ENCODE results near the gene DENND1A.

DENND1A gene

GRCh38 chr9:123741214-123741613 is 188.7 kb downstream of the DENND1A start:
- Histone ChIP-seq H4K20me1 (ENCODE audit: low read depth, low read length) (no peaks in the 10 kb centered on the region), H3K36me3 (ENCODE audit: low read length) (no peaks in the 10 kb centered on the region), H3K9me3 (ENCODE audit: insufficient read depth, low read length) (no peaks in the 10 kb centered on the region), H3K4me2 (ENCODE audit: low read depth, low read length, poor library complexity, severe bottlenecking) (no peak overlapping the region), H3K27me3 (ENCODE audit: low read length) (no peaks in the 10 kb centered on the region), H3F3A (ENCODE audit: insufficient read depth) (no peaks in the 10 kb centered on the region), H2AFZ (ENCODE audit: low read depth, low read length, severe bottlenecking) (no peak overlapping the region), H3K79me2 (ENCODE audit: insufficient read depth, low read length) (no peaks in the 10 kb centered on the region), H3K27ac (ENCODE audit: low read depth, low read length) (no peak overlapping the region), H3K9ac (ENCODE audit: low read length) (no peak overlapping the region), H3K4me3 (ENCODE audit: insufficient read depth, low read length, poor library complexity, severe bottlenecking) (no peak overlapping the region), H3K9me2 (replicated peaks; ENCODE audit: insufficient read depth, low read length) (no peaks in the 10 kb centered on the region)
- TF ChIP-seq CTCF (IDR thresholded peaks at IDR 0.05; ENCODE audit: insufficient read depth, low read length, poor library complexity, severe bottlenecking) (no peak), EZH2phosphoT487 (conservative IDR thresholded peaks at IDR 0.05; ENCODE audit: low read length) (no peak)

- TF ChIP-seq CTCF (IDR thresholded peaks at IDR 0.05; ENCODE audit: insufficient read depth, low read length, poor library complexity, severe bottlenecking) = no peak
- Histone ChIP-seq H3K9me3 (ENCODE audit: insufficient read depth, low read length) (no peaks in the 10 kb centered on the region), H3K9ac (ENCODE audit: low read length) (no peak overlapping the region)
These were observed 190.0 kb downstream of the DENND1A start for GRCh38 chr9:123739902-123740301.

GRCh38 chr9:123739387-123739786 is 190.5 kb downstream of the DENND1A start:
- Histone ChIP-seq H2AFZ (ENCODE audit: low read depth, low read length, severe bottlenecking) (no peak overlapping the region), H3K4me2 (ENCODE audit: low read depth, low read length, poor library complexity, severe bottlenecking) (no peak overlapping the region), H3K27ac (ENCODE audit: low read depth, low read length) (no peak overlapping the region), H3K4me3 (ENCODE audit: insufficient read depth, low read length, poor library complexity, severe bottlenecking) (no peak overlapping the region), H3K9ac (ENCODE audit: low read length) (no peak overlapping the region), H4K20me1 (ENCODE audit: low read depth, low read length) (no peaks in the 10 kb centered on the region), H3K79me2 (ENCODE audit: insufficient read depth, low read length) (no peaks in the 10 kb centered on the region), H3F3A (ENCODE audit: insufficient read depth) (no peaks in the 10 kb centered on the region), H3K9me3 (ENCODE audit: insufficient read depth, low read length) (no peaks in the 10 kb centered on the region), H3K9me2 (replicated peaks; ENCODE audit: insufficient read depth, low read length) (no peaks in the 10 kb centered on the region), H3K36me3 (ENCODE audit: low read length) (no peaks in the 10 kb centered on the region), H3K27me3 (ENCODE audit: low read length) (no peaks in the 10 kb centered on the region)
- TF ChIP-seq EZH2phosphoT487 (conservative IDR thresholded peaks at IDR 0.05; ENCODE audit: low read length) (no peak), CTCF (IDR thresholded peaks at IDR 0.05; ENCODE audit: insufficient read depth, low read length, poor library complexity, severe bottlenecking) (no peak)

More at GRCh38 chr9:123739902-123740301, 190.0 kb downstream of the DENND1A start:
- Histone ChIP-seq H3F3A (ENCODE audit: insufficient read depth) (no peaks in the 10 kb centered on the region), H4K20me1 (ENCODE audit: low read depth, low read length) (no peaks in the 10 kb centered on the region), H3K27me3 (ENCODE audit: low read length) (no peaks in the 10 kb centered on the region), H3K79me2 (ENCODE audit: insufficient read depth, low read length) (no peaks in the 10 kb centered on the region), H3K4me3 (ENCODE audit: insufficient read depth, low read length, poor library complexity, severe bottlenecking) (no peak overlapping the region), H3K36me3 (ENCODE audit: low read length) (no peaks in the 10 kb centered on the region), H3K4me2 (ENCODE audit: low read depth, low read length, poor library complexity, severe bottlenecking) (no peak overlapping the region), H2AFZ (ENCODE audit: low read depth, low read length, severe bottlenecking) (no peak overlapping the region), H3K27ac (ENCODE audit: low read depth, low read length) (no peak overlapping the region), H3K9me2 (replicated peaks; ENCODE audit: insufficient read depth, low read length) (no peaks in the 10 kb centered on the region)

GRCh38 chr9:123738648-123739047 is 191.3 kb downstream of the DENND1A start:
- H3K9me3 ChIP-seq (ENCODE audit: insufficient read depth, low read length) = no peaks in the 10 kb centered on the region
- H3K4me3 ChIP-seq (ENCODE audit: insufficient read depth, low read length, poor library complexity, severe bottlenecking) = no peak overlapping the region
- H3K27me3 ChIP-seq (ENCODE audit: low read length) = no peaks in the 10 kb centered on the region
- no peaks in the 10 kb centered on the region for H3K36me3 ChIP-seq (ENCODE audit: low read length)
- no peak overlapping the region for H3K9ac ChIP-seq (ENCODE audit: low read length)
- no peak overlapping the region for H3K27ac ChIP-seq (ENCODE audit: low read depth, low read length)
- H2AFZ ChIP-seq (ENCODE audit: low read depth, low read length, severe bottlenecking) = no peak overlapping the region
- no peaks in the 10 kb centered on the region for H3F3A ChIP-seq (ENCODE audit: insufficient read depth)
- no peak overlapping the region for H3K4me2 ChIP-seq (ENCODE audit: low read depth, low read length, poor library complexity, severe bottlenecking)
- H4K20me1 ChIP-seq (ENCODE audit: low read depth, low read length) = no peaks in the 10 kb centered on the region
- no peaks in the 10 kb centered on the region for H3K9me2 ChIP-seq (replicated peaks; ENCODE audit: insufficient read depth, low read length)
- TF ChIP-seq CTCF (IDR thresholded peaks at IDR 0.05; ENCODE audit: insufficient read depth, low read length, poor library complexity, severe bottlenecking) (no peak), EZH2phosphoT487 (conservative IDR thresholded peaks at IDR 0.05; ENCODE audit: low read length) (no peak)
- H3K79me2 ChIP-seq (ENCODE audit: insufficient read depth, low read length) = no peaks in the 10 kb centered on the region

Data from SU-DHL-6 (cell line).